A549 (cell line): Measurements from ENCODE around the gene PPP4R2. TPM values are rescaled to one million over a fixed set of nuclear protein-coding genes. Genes with fewer than 3 reads are reported as not detected.

ENCODE experiments used
- ATAC-seq, 2 experiments: fragments of 200-7000 bp in 1 of 2; fragments of >200 bp in 1 of 2; cut with Nextera tagmentation in 1 of 2; cut with Tn5 transposase in 1 of 2; 3 replicates each; pipeline versions ENCODE4 v1.8.0 to v1.9.1; 2018 to 2020; ENCODE audit warnings: mild to moderate bottlenecking in 1 of 2, moderate library complexity in 1 of 2
- CTCF ChIA-PET: fragments of 300-600 bp; sonication (Branson Sonifier 250); formaldehyde crosslinking; extraction: SDS; loops from one replicate; lab custom pipeline; 2021; ENCODE audit warnings: antibody characterized with exemption, inconsistent platforms; lab: Yijun Ruan, JAX
- POLR2A ChIA-PET: fragments of 350-600 bp; formaldehyde crosslinking; extraction: SDS; loops from one replicate; lab custom pipeline; 2021; ENCODE audit warnings: antibody characterized with exemption, inconsistent platforms; lab: Yijun Ruan, JAX
- DNase-seq, 2 experiments: peaks; one replicate each; pipeline versions ENCODE4 v3.0.0 to v3.0.0-alpha.2; 2011 to 2016; ENCODE audit warnings: low read depth in 1 of 2, low spot score in 1 of 2
- FAIRE-seq: peaks from 2 replicates; lab custom pipeline; 2011; peaks lifted over from hg19 to GRCh38; lab: Jason Lieb, UNC
- H3K27ac ChIP-seq, 2 experiments: fragments of >200 bp; sonication (Bioruptor Twin); formaldehyde crosslinking; 3 replicates each; pipeline ENCODE4 v1.5.1; 2016 to 2017
- H3K4me1 ChIP-seq: fragments of >200 bp; sonication (Bioruptor Twin); formaldehyde crosslinking; 3 replicates; pipeline ENCODE4 v1.6.1; 2016
- H3K4me2 ChIP-seq: fragments of >200 bp; sonication (Bioruptor Twin); formaldehyde crosslinking; 3 replicates; pipeline ENCODE4 v1.6.1; 2016
- H3K4me3 ChIP-seq: fragments of >200 bp; sonication (Bioruptor Twin); formaldehyde crosslinking; 3 replicates; pipeline ENCODE4 v1.5.1; 2016
- H3K9me3 ChIP-seq: fragments of >200 bp; sonication (Bioruptor Twin); formaldehyde crosslinking; 3 replicates; pipeline ENCODE4 v1.6.1; 2016
- CHD2 ChIP-seq: fragments of 150-350 bp; IDR thresholded peaks from 2 replicates; pipeline ENCODE4 v1.6.1; 2014; ENCODE audit warnings: low read length; ENCODE audit not compliant: partially characterized antibody
- GATA3 ChIP-seq: IDR thresholded peaks from 2 replicates; pipeline ENCODE4 v1.6.1; 2012; ENCODE audit warnings: borderline replicate concordance
- HOXB5 ChIP-seq: fragments of 250-450 bp; sonication (Bioruptor Pico); IDR thresholded peaks from 2 replicates; pipeline ENCODE4 v1.5.0; 2020; ENCODE audit warnings: mild to moderate bottlenecking, moderate library complexity
- JUN ChIP-seq, 2 experiments: fragments of >200 bp; sonication (Bioruptor Twin); formaldehyde crosslinking; IDR thresholded peaks; 2 replicates in 1 of 2; 3 replicates in 1 of 2; pipeline ENCODE4 v1.6.1; 2016 to 2017
- JUNB ChIP-seq: fragments of >200 bp; sonication (Bioruptor Twin); formaldehyde crosslinking; IDR thresholded peaks from 2 replicates; pipeline ENCODE4 v1.6.1; 2016
- MAFK ChIP-seq: fragments of 450-650 bp; IDR thresholded peaks from 2 replicates; pipeline ENCODE4 v1.6.1; 2014; ENCODE audit not compliant: partially characterized antibody
- MAX ChIP-seq: IDR thresholded peaks from 2 replicates; pipeline ENCODE4 v1.6.1; 2012
- NFE2L2 ChIP-seq: fragments of 150-350 bp; conservative IDR thresholded peaks from 2 replicates; pipeline ENCODE4 v1.6.1; 2014; ENCODE audit warnings: low read length
- PHF8 ChIP-seq: fragments of 200-600 bp; sonication (generic); IDR thresholded peaks from 2 replicates; pipeline ENCODE4 v1.6.1; 2016; ENCODE audit warnings: low read depth, mild to moderate bottlenecking, antibody characterized with exemption, moderate library complexity, borderline replicate concordance
- POLR2A ChIP-seq: IDR thresholded peaks from 2 replicates; pipeline ENCODE4 v1.6.1; 2012; ENCODE audit warnings: mild to moderate bottlenecking, low read length
- RARB ChIP-seq: fragments of 250-450 bp; sonication (Bioruptor Pico); IDR thresholded peaks from 2 replicates; pipeline ENCODE4 v1.8.0; 2021; ENCODE audit warnings: mild to moderate bottlenecking, moderate library complexity
- SREBF2 ChIP-seq: fragments of 450-650 bp; IDR thresholded peaks from 2 replicates; pipeline ENCODE4 v1.6.1; 2014; ENCODE audit warnings: mild to moderate bottlenecking, moderate library complexity
- TFCP2L1 ChIP-seq: fragments of 250-450 bp; sonication (Bioruptor Pico); IDR thresholded peaks from 2 replicates; pipeline ENCODE4 v1.5.0; 2021; ENCODE audit warnings: mild to moderate bottlenecking
- WGBS: methylation state at CpG from one replicate; pipeline ENCODE4 v1.1.6; 2017; ENCODE audit errors: missing lambda C conversion rate; 5-methylcytosine and 5-hydroxymethylcytosine counted together
- polyA minus RNA-seq: library from RNA; depleted of rRNA, polyadenylated mRNA; stranded (reverse); fragments of >200 nt; gene quantifications from 2 replicates; pipeline ENCODE4 v1.2.3, GENCODE V29; 2011; rRNA and poly(A)+ RNA removed
- polyA plus RNA-seq, 4 experiments: library from polyadenylated mRNA; depleted of rRNA in 3 of 4; stranded (reverse); fragments of >200 nt; fragmentation: RNase III in 1 of 4; extraction: RNeasy Plus Mini Kit Qiagen cat#74134 plus additional on column Dnase treatment in 1 of 4; gene quantifications; 2 replicates in 3 of 4; 3 replicates in 1 of 4; pipeline ENCODE4 v1.2.3, GENCODE V29; 2011 to 2017
- TF ChIP-seq, protein P1 (sequence below): IDR thresholded peaks from 2 replicates; pipeline ENCODE4 v1.6.1; 2012; ENCODE audit warnings: low read depth, borderline replicate concordance
- TF ChIP-seq, protein P2 (sequence below): fragments of >200 bp; sonication (Bioruptor Twin); formaldehyde crosslinking; IDR thresholded peaks from 3 replicates; pipeline ENCODE4 v1.6.1; 2016
- TF ChIP-seq, protein P3 (sequence below): fragments of 250-450 bp; sonication (Bioruptor Pico); IDR thresholded peaks from 2 replicates; pipeline ENCODE4 v1.5.0; 2021; ENCODE audit warnings: mild to moderate bottlenecking, moderate library complexity, borderline replicate concordance
- TF ChIP-seq, protein P4 (sequence below): fragments of 450-650 bp; IDR thresholded peaks from 2 replicates; pipeline ENCODE4 v1.6.1; 2014; ENCODE audit warnings: antibody characterized with exemption
- TF ChIP-seq, protein P5 (sequence below): fragments of >200 bp; sonication (Bioruptor Twin); formaldehyde crosslinking; IDR thresholded peaks from 3 replicates; pipeline ENCODE4 v1.5.1; 2016

PPP4R2 gene, protein sequence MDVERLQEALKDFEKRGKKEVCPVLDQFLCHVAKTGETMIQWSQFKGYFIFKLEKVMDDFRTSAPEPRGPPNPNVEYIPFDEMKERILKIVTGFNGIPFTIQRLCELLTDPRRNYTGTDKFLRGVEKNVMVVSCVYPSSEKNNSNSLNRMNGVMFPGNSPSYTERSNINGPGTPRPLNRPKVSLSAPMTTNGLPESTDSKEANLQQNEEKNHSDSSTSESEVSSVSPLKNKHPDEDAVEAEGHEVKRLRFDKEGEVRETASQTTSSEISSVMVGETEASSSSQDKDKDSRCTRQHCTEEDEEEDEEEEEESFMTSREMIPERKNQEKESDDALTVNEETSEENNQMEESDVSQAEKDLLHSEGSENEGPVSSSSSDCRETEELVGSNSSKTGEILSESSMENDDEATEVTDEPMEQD
- polyA plus RNA-seq (2011; rRNA removed), result 42.9 and 68.4 TPM in 2 replicates
- 7.9 and 8.2 TPM in 2 replicates for polyA plus RNA-seq (2012; cell fraction: cytosol; rRNA removed)
- 2.7 and 4.5 TPM in 2 replicates for polyA plus RNA-seq (2012; cell fraction: nucleus; rRNA removed)
- 39.3 to 42.0 TPM (median 39.5 TPM) in 3 replicates for polyA plus RNA-seq (2017; fragmentation: RNase III; extraction: RNeasy Plus Mini Kit Qiagen cat#74134 plus additional on column Dnase treatment)
- polyA minus RNA-seq, result 9.8 and 11.9 TPM in 2 replicates

DNA sequence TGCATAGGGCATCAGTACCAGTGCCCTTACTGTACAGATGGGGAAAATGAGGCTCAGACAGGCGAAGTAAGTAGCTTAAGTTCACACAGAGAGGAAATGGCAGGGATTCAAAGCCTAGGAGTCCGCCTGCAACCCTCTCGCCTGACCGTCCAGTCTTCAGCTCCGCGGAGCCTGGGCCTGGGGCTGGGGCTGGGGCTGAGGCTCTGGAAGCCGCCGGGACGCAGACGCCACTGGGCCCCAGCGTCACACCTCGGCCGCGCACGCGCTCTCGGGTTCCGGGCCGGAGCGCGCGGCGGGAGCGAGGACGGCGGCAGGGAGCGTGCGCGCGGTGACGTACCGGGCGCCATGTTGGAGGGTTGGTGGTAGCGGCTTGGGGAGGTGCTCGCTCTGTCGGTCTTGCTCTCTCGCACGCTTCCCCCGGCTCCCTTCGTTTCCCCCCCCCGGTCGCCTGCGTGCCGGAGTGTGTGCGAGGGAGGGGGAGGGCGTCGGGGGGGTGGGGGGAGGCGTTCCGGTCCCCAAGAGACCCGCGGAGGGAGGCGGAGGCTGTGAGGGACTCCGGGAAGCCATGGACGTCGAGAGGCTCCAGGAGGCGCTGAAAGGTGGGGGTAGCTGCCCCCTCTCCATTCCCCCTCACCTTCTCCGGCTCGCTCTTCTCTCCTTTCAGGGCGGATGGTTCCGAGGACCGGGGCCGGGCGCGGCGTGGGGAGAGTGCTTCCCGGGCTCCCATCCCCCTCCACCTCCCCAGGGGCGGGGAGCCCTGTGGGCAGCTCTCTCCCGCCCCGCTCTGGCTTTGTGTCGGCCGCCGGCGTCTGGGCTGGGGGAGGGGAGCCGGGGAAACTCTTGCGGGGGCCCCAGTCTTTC, at the start of gene PPP4R2:
Gene PPP4R2 (plus strand): TSS at position 339 of the 861 bp plus-strand sequence. CDS start 227 bp downstream, at position 566.
- Histone ChIP-seq H3K4me1 (peaks cover 30% of the 10 kb centered on the region), H3K4me3 (peak within 1 kb of the TSS; percentile 76)
- POLR2A ChIA-PET, result interaction anchor here (0.5 to 2.2 kb wide), 15 partner anchors 9 to 145 kb away, joined by 3 to 14 read pairs (median 4); no protein-coding TSS in a partner anchor
- TF ChIP-seq POLR2A (peak; percentile 91), RARB (CRISPR knock-in tag) (no peak), MAX (peak; percentile 85), PHF8 (peak; percentile 91; the same call in 1 of the 2 replicates), SREBF2 (no peak), JUN (IDR thresholded peaks at IDR 0.05) (peak in 1 of 2 experiments; percentile 76; a peak in 3 of 5 replicates), HOXB5 (CRISPR knock-in tag) (0 out of 2 replicates have a peak, but pooled peaks have one; percentile 17), TFCP2L1 (0 out of 2 replicates have a peak, but pooled peaks have one; percentile 38), CHD2 (peak; percentile 40)
- TF ChIP-seq, protein P1, sequence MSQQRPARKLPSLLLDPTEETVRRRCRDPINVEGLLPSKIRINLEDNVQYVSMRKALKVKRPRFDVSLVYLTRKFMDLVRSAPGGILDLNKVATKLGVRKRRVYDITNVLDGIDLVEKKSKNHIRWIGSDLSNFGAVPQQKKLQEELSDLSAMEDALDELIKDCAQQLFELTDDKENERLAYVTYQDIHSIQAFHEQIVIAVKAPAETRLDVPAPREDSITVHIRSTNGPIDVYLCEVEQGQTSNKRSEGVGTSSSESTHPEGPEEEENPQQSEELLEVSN, result peak; percentile 88
- TF ChIP-seq, protein P2, sequence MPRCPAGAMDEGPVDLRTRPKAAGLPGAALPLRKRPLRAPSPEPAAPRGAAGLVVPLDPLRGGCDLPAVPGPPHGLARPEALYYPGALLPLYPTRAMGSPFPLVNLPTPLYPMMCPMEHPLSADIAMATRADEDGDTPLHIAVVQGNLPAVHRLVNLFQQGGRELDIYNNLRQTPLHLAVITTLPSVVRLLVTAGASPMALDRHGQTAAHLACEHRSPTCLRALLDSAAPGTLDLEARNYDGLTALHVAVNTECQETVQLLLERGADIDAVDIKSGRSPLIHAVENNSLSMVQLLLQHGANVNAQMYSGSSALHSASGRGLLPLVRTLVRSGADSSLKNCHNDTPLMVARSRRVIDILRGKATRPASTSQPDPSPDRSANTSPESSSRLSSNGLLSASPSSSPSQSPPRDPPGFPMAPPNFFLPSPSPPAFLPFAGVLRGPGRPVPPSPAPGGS, result peak; percentile 84; the same call in 2 of the 3 replicates
- TF ChIP-seq, protein P3, sequence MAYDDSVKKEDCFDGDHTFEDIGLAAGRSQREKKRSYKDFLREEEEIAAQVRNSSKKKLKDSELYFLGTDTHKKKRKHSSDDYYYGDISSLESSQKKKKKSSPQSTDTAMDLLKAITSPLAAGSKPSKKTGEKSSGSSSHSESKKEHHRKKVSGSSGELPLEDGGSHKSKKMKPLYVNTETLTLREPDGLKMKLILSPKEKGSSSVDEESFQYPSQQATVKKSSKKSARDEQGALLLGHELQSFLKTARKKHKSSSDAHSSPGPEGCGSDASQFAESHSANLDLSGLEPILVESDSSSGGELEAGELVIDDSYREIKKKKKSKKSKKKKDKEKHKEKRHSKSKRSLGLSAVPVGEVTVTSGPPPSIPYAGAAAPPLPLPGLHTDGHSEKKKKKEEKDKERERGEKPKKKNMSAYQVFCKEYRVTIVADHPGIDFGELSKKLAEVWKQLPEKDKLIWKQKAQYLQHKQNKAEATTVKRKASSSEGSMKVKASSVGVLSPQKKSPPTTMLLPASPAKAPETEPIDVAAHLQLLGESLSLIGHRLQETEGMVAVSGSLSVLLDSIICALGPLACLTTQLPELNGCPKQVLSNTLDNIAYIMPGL (CRISPR knock-in tag), result peak; percentile 49; the same call in 1 of the 2 replicates
- TF ChIP-seq, protein P4, sequence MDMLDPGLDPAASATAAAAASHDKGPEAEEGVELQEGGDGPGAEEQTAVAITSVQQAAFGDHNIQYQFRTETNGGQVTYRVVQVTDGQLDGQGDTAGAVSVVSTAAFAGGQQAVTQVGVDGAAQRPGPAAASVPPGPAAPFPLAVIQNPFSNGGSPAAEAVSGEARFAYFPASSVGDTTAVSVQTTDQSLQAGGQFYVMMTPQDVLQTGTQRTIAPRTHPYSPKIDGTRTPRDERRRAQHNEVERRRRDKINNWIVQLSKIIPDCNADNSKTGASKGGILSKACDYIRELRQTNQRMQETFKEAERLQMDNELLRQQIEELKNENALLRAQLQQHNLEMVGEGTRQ, result no peak
- TF ChIP-seq, all 56 proteins: peak for 10
- DNase-seq (peak; percentile 72 to 93), ATAC-seq (peak; percentile 94 to 96), FAIRE-seq (no peak)
- CTCF ChIA-PET, result interaction anchor here (0.6 to 2.7 kb wide), 11 partner anchors 14 to 1120 kb away, joined by 3 to 14 read pairs (median 3); no protein-coding TSS in a partner anchor
- WGBS, result 3% methylated on average over 21 of the region's 75 CpGs
- Histone ChIP-seq H3K27ac (peak within 1 kb of the TSS; percentile 94 to 97), H3K4me2 (peak within 1 kb of the TSS; percentile 88), H3K9me3 (no peaks in the 10 kb centered on the region)

DNA sequence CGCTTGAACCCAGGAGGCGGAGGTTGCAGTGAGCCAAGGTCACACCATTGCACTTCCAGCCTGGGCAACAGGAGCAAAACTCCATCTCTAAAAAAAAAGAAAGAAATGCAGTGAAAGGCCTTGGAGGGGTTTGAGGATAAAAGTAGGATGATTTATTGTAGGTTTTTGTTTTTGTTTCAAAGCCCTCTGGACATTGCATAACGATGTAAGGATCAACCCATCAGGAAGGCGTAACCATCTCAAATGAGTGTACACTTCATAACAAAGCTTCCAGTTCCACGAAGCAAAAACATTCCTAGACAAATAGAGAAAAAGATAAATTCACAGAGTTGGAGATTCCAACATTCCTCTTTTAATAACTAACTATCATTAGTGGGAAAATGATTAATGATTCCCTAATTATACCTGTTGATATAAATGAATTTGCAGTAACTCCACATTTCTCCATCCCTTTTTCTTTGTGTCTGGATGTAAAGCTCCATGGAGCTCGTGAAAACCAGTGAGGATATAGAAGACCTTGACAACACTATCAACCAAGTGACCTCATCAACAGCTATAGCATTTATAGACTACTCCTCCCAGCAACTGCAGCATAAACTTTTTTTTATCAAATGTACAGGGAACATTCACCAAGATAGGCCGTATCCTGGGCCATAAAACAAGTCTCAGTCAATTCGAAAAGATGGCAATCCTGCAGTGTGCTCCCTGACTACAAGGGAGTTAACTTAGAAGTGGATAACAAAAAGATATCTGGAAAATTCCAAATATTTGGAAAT, 48.7 kb upstream of the PPP4R2 start:
- no peak overlapping the region for H3K4me2 ChIP-seq
- H3K4me3 ChIP-seq, result no peak overlapping the region
- ATAC-seq (no peak), FAIRE-seq (no peak), DNase-seq (no peak)
- peaks cover 7% of the 10 kb centered on the region; the same call in 2 of the 3 replicates for H3K4me1 ChIP-seq
- POLR2A ChIA-PET, result no interaction called here
- CTCF ChIA-PET, result interaction anchor here (0.8 to 2.2 kb wide), 4 partner anchors 108 to 554 kb away, joined by 3 to 7 read pairs (median 4); no protein-coding TSS in a partner anchor
- no peak overlapping the region for H3K27ac ChIP-seq
- TF ChIP-seq, protein P5, sequence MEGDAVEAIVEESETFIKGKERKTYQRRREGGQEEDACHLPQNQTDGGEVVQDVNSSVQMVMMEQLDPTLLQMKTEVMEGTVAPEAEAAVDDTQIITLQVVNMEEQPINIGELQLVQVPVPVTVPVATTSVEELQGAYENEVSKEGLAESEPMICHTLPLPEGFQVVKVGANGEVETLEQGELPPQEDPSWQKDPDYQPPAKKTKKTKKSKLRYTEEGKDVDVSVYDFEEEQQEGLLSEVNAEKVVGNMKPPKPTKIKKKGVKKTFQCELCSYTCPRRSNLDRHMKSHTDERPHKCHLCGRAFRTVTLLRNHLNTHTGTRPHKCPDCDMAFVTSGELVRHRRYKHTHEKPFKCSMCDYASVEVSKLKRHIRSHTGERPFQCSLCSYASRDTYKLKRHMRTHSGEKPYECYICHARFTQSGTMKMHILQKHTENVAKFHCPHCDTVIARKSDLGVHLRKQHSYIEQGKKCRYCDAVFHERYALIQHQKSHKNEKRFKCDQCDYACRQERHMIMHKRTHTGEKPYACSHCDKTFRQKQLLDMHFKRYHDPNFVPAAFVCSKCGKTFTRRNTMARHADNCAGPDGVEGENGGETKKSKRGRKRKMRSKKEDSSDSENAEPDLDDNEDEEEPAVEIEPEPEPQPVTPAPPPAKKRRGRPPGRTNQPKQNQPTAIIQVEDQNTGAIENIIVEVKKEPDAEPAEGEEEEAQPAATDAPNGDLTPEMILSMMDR, result no peak
- no peak for TF ChIP-seq JUNB
- no peak for TF ChIP-seq GATA3
- TF ChIP-seq NFE2L2, result no peak
- no peak for TF ChIP-seq MAFK
- H3K9me3 ChIP-seq, result no peaks in the 10 kb centered on the region
- 79% methylated on average over 8 of the region's 8 CpGs for WGBS
